ENCODE data around the gene TNFRSF18.

DNA sequence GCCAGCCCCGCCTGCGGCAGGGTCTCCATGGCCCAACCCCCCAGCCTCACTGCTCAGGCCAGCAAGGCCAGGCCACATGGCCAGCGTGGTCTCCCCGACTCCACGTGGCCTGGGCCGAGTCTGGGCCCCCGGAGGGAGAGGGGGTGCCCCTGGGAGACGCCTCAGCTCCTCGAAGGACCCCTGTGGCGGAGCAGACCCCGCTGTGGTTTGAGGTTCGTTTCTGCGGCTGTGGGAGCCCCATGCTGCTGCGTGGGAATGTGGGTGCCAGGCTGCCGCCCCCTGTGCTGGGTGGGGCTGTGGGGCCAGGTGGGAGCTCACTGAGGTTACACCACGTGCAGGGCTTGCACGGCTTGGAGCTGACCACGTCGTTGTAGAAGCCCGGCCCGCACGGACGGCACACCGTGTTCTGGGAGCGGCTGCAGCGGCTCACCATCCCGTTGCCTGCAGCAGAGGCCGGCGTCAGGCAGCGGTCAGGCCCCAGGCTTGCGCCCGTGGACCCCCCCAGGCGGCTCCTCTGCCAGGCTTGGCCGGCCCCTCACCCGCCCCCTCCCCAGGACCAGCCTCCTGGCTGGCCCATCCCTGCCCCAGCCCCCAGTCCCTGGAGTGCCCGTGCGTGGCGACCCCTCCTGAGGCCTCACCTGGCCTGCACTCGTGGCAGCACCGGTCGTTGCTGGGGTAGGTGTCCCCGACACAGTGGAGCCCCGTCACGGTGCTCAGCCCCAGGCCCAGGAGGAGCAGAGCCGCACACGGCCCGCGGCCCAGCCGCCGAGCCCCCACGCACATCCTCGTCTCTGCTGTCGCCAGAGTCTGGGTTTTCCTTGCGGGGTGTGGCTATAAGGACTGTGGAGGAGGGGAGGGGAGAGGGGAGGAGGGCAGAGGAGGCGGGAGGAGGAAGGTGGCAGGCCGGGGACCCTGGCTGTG lies 7.2 kb upstream of the TNFRSF18 start, which contains the start of gene TNFRSF4:
- TF ChIP-seq, protein P1, sequence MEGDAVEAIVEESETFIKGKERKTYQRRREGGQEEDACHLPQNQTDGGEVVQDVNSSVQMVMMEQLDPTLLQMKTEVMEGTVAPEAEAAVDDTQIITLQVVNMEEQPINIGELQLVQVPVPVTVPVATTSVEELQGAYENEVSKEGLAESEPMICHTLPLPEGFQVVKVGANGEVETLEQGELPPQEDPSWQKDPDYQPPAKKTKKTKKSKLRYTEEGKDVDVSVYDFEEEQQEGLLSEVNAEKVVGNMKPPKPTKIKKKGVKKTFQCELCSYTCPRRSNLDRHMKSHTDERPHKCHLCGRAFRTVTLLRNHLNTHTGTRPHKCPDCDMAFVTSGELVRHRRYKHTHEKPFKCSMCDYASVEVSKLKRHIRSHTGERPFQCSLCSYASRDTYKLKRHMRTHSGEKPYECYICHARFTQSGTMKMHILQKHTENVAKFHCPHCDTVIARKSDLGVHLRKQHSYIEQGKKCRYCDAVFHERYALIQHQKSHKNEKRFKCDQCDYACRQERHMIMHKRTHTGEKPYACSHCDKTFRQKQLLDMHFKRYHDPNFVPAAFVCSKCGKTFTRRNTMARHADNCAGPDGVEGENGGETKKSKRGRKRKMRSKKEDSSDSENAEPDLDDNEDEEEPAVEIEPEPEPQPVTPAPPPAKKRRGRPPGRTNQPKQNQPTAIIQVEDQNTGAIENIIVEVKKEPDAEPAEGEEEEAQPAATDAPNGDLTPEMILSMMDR (IDR thresholded peaks at IDR 0.05; ENCODE audit: low read depth, low read length, poor library complexity, severe bottlenecking): no peak
- no peak for TF ChIP-seq EZH2phosphoT487 (IDR thresholded peaks at IDR 0.05; ENCODE audit: borderline replicate concordance, low read length)

Data from DOHH2 (cell line).